OCI-LY1 (cell line): ENCODE measurements around the gene FCHSD1.

Source experiments
- H2AFZ ChIP-seq: fragments of 200-600 bp; sonication (generic), shearing (Covaris generic); 2 replicates; pipeline ENCODE4 v1.6.0; 2014; ENCODE audit warnings: antibody characterized with exemption, mild to moderate bottlenecking, low read length
- H3F3A ChIP-seq: fragments of 200-600 bp; sonication (generic), shearing (Covaris generic); 2 replicates; pipeline ENCODE4 v1.6.0; 2014; ENCODE audit warnings: mild to moderate bottlenecking, antibody characterized with exemption, low read length, moderate library complexity; ENCODE audit not compliant: insufficient read depth
- H3K27ac ChIP-seq: fragments of 200-600 bp; sonication (generic); 2 replicates; pipeline ENCODE4 v1.5.1; 2014; ENCODE audit warnings: low read length, mixed run types, mild to moderate bottlenecking, low read depth; ENCODE audit not compliant: poor library complexity, severe bottlenecking
- H3K27me3 ChIP-seq: fragments of 200-600 bp; sonication (generic); 2 replicates; pipeline ENCODE4 v1.6.0; 2014; ENCODE audit warnings: antibody characterized with exemption, mild to moderate bottlenecking, low read length, moderate library complexity; ENCODE audit not compliant: insufficient read depth
- H3K36me3 ChIP-seq: fragments of 200-600 bp; sonication (generic); 2 replicates; pipeline ENCODE4 v1.6.1; 2014; ENCODE audit warnings: mild to moderate bottlenecking, antibody characterized with exemption, low read length, moderate library complexity, mixed read lengths; ENCODE audit not compliant: insufficient read depth
- H3K4me1 ChIP-seq: fragments of 200-600 bp; sonication (generic); 2 replicates; pipeline ENCODE4 v1.5.1; 2014; ENCODE audit warnings: mild to moderate bottlenecking, low read length, moderate library complexity; ENCODE audit not compliant: insufficient read depth, severe bottlenecking
- H3K4me2 ChIP-seq: fragments of 200-600 bp; sonication (generic), shearing (Covaris generic); 2 replicates; pipeline ENCODE4 v1.6.1; 2014; ENCODE audit warnings: low read length
- H3K4me3 ChIP-seq: fragments of 200-600 bp; sonication (generic); 2 replicates; pipeline ENCODE4 v1.5.1; 2014; ENCODE audit warnings: low read length, low read depth, mild to moderate bottlenecking, mixed read lengths; ENCODE audit not compliant: poor library complexity, severe bottlenecking
- H3K79me2 ChIP-seq: fragments of 200-600 bp; shearing (Covaris generic); 2 replicates; pipeline ENCODE4 v1.6.1; 2016; ENCODE audit warnings: mixed run types, low read length, mixed read lengths; ENCODE audit not compliant: insufficient read depth
- H3K9ac ChIP-seq: fragments of 200-600 bp; sonication (generic), shearing (Covaris generic); 2 replicates; pipeline ENCODE4 v1.6.1; 2014; ENCODE audit warnings: mild to moderate bottlenecking, low read length, mixed read lengths
- H3K9me2 ChIP-seq: fragments of 200-600 bp; sonication (generic), shearing (Covaris generic); 2 replicates; pipeline ENCODE4 v1.6.1; 2014; ENCODE audit warnings: low read depth, mild to moderate bottlenecking, low read length, mixed read lengths
- H3K9me3 ChIP-seq: fragments of 200-600 bp; shearing (Covaris generic); 2 replicates; pipeline ENCODE4 v1.6.1; 2014; ENCODE audit warnings: low read length, mixed read lengths
- H4K20me1 ChIP-seq: fragments of 200-600 bp; sonication (generic), shearing (Covaris generic); 2 replicates; pipeline ENCODE4 v1.6.0; 2016; ENCODE audit warnings: mild to moderate bottlenecking, low read length; ENCODE audit not compliant: insufficient read depth
- EZH2 ChIP-seq: fragments of 200-600 bp; sonication (generic), shearing (Covaris generic); IDR thresholded peaks from 2 replicates; pipeline ENCODE4 v1.8.0; 2017; ENCODE audit warnings: borderline replicate concordance, mixed run types, mild to moderate bottlenecking, antibody characterized with exemption, low read length, moderate library complexity, mixed read lengths
- TF ChIP-seq, protein P1 (sequence below): fragments of 200-600 bp; sonication (generic), shearing (Covaris generic); IDR thresholded peaks from 2 replicates; pipeline ENCODE4 v1.5.1; 2017; ENCODE audit warnings: mild to moderate bottlenecking, antibody characterized with exemption, low read length, moderate library complexity, mixed read lengths

Gene FCHSD1

DNA sequence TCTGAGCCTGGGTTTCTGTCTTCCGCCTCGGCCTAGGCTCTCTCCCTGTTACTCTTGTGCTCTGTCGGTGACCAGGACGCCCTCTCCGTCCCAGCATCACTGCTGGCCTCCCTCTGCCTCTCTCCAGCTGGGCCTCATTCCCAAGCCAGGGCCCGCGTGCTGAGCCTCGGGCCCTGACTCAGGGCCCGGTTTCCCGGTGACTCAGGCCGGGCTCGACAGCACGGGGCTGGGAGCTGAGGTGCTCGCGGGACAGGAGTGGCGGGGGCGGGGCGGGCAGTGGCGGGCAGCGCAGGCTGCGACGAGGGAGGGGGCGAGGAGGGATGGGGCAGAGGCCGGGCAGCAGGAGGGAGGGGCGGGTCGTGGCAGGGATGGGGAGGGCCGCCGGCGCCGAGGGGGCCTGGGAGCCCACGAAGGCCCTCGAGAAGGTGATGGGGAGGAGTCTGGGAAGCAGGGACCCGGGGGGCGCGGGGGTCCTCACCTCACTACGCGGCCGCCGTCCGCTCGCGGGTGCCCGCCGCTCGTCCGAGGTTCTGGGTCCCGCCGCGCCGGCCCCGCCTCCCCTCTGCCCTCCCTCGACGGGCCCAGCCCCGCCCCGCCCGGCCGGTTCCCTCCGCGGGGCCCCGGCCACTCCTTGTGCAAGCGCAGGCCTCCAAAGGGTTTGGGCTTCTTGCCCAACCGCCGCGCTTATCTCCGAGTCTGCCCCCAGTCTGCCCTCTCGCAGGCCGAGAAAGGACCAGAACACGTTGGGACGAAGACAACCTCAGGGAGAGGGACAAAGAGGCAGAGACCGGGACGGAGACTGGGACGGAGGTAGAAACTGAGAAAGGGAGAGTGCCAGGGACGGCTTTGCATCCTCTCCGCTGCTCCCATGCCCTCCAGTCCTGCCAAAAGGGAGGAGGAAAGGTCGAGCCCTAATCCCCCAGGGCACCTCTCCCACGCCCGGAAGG lies 30.8 kb upstream of the FCHSD1 start, which contains the start of gene ARAP3:
TSS of gene ARAP3 (minus strand) at position 536 of the 947 bp plus-strand sequence. CDS start 1,744 bp downstream, outside the sequence.
- Histone ChIP-seq H3K79me2 (no peaks in the 10 kb centered on the region), H3K27me3 (no peaks in the 10 kb centered on the region), H3K36me3 (no peaks in the 10 kb centered on the region), H3F3A (no peaks in the 10 kb centered on the region), H2AFZ (no peak within 1 kb of the TSS), H3K9ac (no peak within 1 kb of the TSS), H3K4me1 (no peaks in the 10 kb centered on the region), H3K4me3 (peak within 1 kb of the TSS; percentile 12), H3K27ac (no peak within 1 kb of the TSS), H4K20me1 (no peaks in the 10 kb centered on the region), H3K9me3 (no peaks in the 10 kb centered on the region), H3K9me2 (no peaks in the 10 kb centered on the region), H3K4me2 (peak within 1 kb of the TSS; percentile 28; the same call in 1 of the 2 replicates)
- TF ChIP-seq, protein P1, sequence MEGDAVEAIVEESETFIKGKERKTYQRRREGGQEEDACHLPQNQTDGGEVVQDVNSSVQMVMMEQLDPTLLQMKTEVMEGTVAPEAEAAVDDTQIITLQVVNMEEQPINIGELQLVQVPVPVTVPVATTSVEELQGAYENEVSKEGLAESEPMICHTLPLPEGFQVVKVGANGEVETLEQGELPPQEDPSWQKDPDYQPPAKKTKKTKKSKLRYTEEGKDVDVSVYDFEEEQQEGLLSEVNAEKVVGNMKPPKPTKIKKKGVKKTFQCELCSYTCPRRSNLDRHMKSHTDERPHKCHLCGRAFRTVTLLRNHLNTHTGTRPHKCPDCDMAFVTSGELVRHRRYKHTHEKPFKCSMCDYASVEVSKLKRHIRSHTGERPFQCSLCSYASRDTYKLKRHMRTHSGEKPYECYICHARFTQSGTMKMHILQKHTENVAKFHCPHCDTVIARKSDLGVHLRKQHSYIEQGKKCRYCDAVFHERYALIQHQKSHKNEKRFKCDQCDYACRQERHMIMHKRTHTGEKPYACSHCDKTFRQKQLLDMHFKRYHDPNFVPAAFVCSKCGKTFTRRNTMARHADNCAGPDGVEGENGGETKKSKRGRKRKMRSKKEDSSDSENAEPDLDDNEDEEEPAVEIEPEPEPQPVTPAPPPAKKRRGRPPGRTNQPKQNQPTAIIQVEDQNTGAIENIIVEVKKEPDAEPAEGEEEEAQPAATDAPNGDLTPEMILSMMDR, result no peak
- no peak for TF ChIP-seq EZH2

DNA sequence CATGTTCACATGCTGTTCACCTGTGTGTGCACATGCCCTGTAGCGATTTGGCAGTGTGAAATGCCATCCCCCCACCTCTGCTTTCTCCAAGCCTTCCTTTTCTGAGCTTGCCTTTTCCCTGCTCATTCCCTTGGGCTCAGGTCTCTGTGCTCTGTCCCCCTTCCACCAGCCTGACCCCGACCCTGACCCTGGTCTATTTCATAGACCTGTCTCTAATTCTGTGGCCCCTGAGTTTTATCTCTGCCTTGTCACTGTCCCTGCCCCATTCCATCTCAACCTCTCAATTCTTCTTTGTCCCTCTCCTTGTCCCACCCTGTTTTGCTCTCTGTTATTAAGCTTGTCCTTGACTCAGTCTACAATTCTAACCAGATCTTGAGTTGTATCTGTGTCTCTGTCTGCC lies 30.1 kb upstream of the FCHSD1 start:
- Histone ChIP-seq H3K4me3 (no peak overlapping the region), H3K4me2 (no peak overlapping the region), H3K9me2 (no peaks in the 10 kb centered on the region), H3K4me1 (no peaks in the 10 kb centered on the region), H2AFZ (no peak overlapping the region), H3F3A (no peaks in the 10 kb centered on the region), H4K20me1 (no peaks in the 10 kb centered on the region), H3K9ac (no peak overlapping the region), H3K36me3 (no peaks in the 10 kb centered on the region), H3K27me3 (no peaks in the 10 kb centered on the region), H3K79me2 (no peaks in the 10 kb centered on the region), H3K9me3 (no peaks in the 10 kb centered on the region), H3K27ac (no peak overlapping the region)
- no peak for TF ChIP-seq EZH2
- TF ChIP-seq, protein P1, result no peak

DNA sequence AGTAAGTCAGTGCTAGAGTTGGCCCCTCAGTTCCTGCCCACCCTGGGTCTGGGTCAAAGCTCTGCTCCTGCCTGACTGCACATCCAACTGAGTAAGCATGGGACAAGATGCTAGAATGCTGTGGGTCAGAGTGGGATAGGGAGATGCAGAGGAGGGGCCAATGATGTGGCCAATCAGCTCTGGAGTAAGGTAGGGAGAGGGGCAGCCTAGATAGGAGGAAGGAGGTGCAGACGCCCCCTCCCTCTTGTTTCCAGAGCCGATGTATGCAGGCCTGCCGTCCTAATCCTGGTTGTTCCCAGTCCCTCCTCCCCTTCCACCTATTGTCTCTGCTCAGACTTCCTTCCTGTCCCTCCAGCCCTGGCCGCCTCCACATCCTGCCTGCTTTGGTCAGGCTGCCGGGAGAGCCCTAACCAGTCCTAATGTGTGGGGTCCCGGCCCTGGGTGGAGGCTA lies 29.6 kb upstream of the FCHSD1 start:
- H3K9me2 ChIP-seq, result no peaks in the 10 kb centered on the region
- no peaks in the 10 kb centered on the region for H3K4me1 ChIP-seq
- no peaks in the 10 kb centered on the region for H4K20me1 ChIP-seq
- no peaks in the 10 kb centered on the region for H3K79me2 ChIP-seq
- TF ChIP-seq, protein P1, result no peak
- TF ChIP-seq EZH2, result no peak
- no peak overlapping the region for H2AFZ ChIP-seq
- H3K27ac ChIP-seq, result no peak overlapping the region
- H3K4me3 ChIP-seq, result no peak overlapping the region
- H3K9ac ChIP-seq, result no peak overlapping the region
- H3K9me3 ChIP-seq, result no peaks in the 10 kb centered on the region
- no peaks in the 10 kb centered on the region for H3K27me3 ChIP-seq
- no peaks in the 10 kb centered on the region for H3K36me3 ChIP-seq
- H3F3A ChIP-seq, result no peaks in the 10 kb centered on the region
- no peak overlapping the region for H3K4me2 ChIP-seq
